Bronchial epithelial cell (primary cell): ENCODE measurements around the gene ARCN1. TPM values are rescaled to one million over a fixed set of nuclear protein-coding genes. Genes with fewer than 3 reads are reported as not detected.

Source experiments
- DNase-seq: peaks from one replicate; pipeline ENCODE4 v3.0.0-alpha.2; 2010; ENCODE audit warnings: low read depth
- FAIRE-seq: peaks from 2 replicates; lab custom pipeline; 2011; peaks lifted over from hg19 to GRCh38; lab: Jason Lieb, UNC
- H3K27me3 ChIP-seq: 2 replicates; pipeline ENCODE4 v1.5.1; 2011; ENCODE audit warnings: low read length; ENCODE audit not compliant: control insufficient read depth, insufficient read depth
- H3K36me3 ChIP-seq: 2 replicates; pipeline ENCODE4 v1.5.1; 2011; ENCODE audit warnings: low read length; ENCODE audit not compliant: control insufficient read depth, insufficient read depth
- H3K4me3 ChIP-seq: 2 replicates; pipeline ENCODE4 v1.5.1; 2011; ENCODE audit warnings: mild to moderate bottlenecking, low read depth, low read length, control low read depth
- total RNA-seq: library from RNA; depleted of rRNA; stranded (reverse); fragments of >200 nt; gene quantifications from 2 replicates; pipeline ENCODE4 v1.2.1, GENCODE V29; 2014
- TF ChIP-seq, protein P1 (sequence below): IDR thresholded peaks from 2 replicates; pipeline ENCODE4 v1.5.1; 2011; ENCODE audit warnings: mild to moderate bottlenecking, moderate library complexity, low read length, control low read depth, inconsistent platforms; ENCODE audit not compliant: insufficient read depth, severe bottlenecking

Gene ARCN1
- total RNA-seq, 1 donor from 2014 or later: 79.2 TPM

- Histone ChIP-seq H3K4me3 (no peak overlapping the region), H3K36me3 (peaks cover 13% of the 10 kb centered on the region), H3K27me3 (no peaks in the 10 kb centered on the region)
- FAIRE-seq: peak; percentile 62
- no peak for DNase-seq
- TF ChIP-seq, protein P1, sequence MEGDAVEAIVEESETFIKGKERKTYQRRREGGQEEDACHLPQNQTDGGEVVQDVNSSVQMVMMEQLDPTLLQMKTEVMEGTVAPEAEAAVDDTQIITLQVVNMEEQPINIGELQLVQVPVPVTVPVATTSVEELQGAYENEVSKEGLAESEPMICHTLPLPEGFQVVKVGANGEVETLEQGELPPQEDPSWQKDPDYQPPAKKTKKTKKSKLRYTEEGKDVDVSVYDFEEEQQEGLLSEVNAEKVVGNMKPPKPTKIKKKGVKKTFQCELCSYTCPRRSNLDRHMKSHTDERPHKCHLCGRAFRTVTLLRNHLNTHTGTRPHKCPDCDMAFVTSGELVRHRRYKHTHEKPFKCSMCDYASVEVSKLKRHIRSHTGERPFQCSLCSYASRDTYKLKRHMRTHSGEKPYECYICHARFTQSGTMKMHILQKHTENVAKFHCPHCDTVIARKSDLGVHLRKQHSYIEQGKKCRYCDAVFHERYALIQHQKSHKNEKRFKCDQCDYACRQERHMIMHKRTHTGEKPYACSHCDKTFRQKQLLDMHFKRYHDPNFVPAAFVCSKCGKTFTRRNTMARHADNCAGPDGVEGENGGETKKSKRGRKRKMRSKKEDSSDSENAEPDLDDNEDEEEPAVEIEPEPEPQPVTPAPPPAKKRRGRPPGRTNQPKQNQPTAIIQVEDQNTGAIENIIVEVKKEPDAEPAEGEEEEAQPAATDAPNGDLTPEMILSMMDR: no peak
Measured at GRCh38 chr11:118625036-118625690, 53.0 kb downstream of the ARCN1 start.

- peaks cover 13% of the 10 kb centered on the region for H3K36me3 ChIP-seq
Measured at GRCh38 chr11:118625976-118626375, 53.8 kb downstream of the ARCN1 start.

DNA sequence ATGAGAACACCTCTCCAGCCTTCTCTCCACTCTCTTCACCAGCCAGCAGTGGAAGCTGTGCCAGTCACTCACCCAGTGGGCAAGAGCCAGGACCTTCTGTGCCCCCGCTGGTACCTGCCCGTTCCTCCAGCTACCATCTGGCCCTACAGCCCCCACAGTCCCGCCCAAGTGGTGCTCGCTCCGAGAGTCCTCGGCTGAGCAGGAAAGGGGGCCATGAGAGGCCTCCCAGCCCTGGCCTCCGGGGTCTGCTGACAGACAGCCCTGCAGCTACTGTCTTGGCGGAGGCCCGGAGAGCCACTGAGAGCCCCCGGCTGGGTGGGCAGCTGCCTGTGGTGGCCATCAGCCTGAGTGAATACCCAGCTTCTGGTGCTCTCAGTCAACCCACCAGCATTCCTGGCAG lies 55.4 kb downstream of the ARCN1 start:
- peaks cover 16% of the 10 kb centered on the region for H3K36me3 ChIP-seq
- FAIRE-seq (no peak), DNase-seq (no peak)
- TF ChIP-seq, protein P1: no peak
- no peaks in the 10 kb centered on the region for H3K27me3 ChIP-seq
- H3K4me3 ChIP-seq: no peak overlapping the region

More at GRCh38 chr11:118625976-118626375, 53.8 kb downstream of the ARCN1 start:
- FAIRE-seq: no peak
- TF ChIP-seq, protein P1: no peak
- no peak for DNase-seq
- Histone ChIP-seq H3K4me3 (no peak overlapping the region), H3K27me3 (no peaks in the 10 kb centered on the region)

DNA sequence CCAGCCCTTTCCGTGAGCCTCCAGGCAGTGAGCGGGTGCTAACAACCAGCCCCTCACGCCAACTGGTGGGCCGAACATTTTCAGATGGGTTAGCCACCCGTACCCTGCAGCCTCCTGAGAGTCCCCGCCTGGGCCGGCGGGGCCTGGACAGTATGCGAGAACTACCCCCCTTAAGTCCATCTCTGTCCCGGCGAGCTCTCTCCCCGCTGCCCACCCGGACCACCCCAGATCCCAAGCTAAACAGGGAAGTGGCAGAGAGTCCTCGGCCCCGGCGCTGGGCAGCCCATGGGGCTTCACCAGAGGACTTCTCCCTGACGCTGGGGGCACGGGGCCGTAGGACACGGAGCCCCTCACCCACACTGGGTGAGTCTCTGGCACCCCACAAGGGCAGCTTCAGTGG lies 55.8 kb downstream of the ARCN1 start:
- H3K27me3 ChIP-seq: no peaks in the 10 kb centered on the region
- DNase-seq (no peak), FAIRE-seq (no peak)
- H3K36me3 ChIP-seq: peaks cover 16% of the 10 kb centered on the region
- TF ChIP-seq, protein P1: no peak
- H3K4me3 ChIP-seq: no peak overlapping the region

DNA sequence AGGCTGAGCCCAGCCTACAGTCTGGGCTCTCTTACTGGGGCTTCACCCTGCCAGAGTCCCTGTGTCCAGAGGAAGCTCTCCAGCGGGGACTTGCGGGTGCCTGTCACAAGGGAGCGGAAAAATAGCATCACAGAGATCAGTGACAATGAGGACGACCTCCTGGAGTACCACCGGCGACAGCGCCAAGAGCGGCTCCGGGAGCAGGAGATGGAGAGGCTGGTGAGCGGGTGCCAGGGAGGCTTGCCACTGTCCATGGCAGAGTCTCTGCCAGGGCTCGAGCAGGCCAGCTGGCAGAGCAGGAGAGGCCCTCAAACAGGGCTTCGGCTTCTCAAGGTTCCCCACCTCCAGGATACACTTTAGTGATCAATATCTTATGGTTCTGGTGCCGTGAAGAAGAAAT lies 56.2 kb downstream of the ARCN1 start:
- Histone ChIP-seq H3K36me3 (peaks cover 16% of the 10 kb centered on the region), H3K27me3 (no peaks in the 10 kb centered on the region)
- FAIRE-seq: no peak

More for the DNA sequence above, 56.2 kb downstream of the ARCN1 start:
- no peak for DNase-seq
- TF ChIP-seq, protein P1: no peak
- no peak overlapping the region for H3K4me3 ChIP-seq
